Sigmoid colon (tissue), 4 donors: Measurements from ENCODE around the gene DCAF10.

Experiments
- EP300 ChIP-seq, 4 donors: sonication (generic); formaldehyde crosslinking; IDR thresholded peaks; one replicate each; pipeline ENCODE4 v1.6.1; 2017; ENCODE audit warnings: antibody characterized with exemption in 4 of 4
- POLR2A ChIP-seq, 2 donors: fragments of 450-650 bp; IDR thresholded peaks; one replicate each; pipeline ENCODE4 v1.6.1; 2016; ENCODE audit warnings: antibody characterized with exemption in 2 of 2, mild to moderate bottlenecking in 2 of 2, moderate library complexity in 2 of 2
- POLR2AphosphoS5 ChIP-seq, 4 donors: sonication (generic); formaldehyde crosslinking; IDR thresholded peaks; one replicate each; pipeline ENCODE4 v1.6.1; 2017; ENCODE audit warnings: antibody characterized with exemption in 4 of 4
- TF ChIP-seq, protein P1 (sequence below), 4 experiments: fragments of 450-650 bp in 3 of 4; fragments of 200-600 bp in 1 of 4; IDR thresholded peaks; one replicate each; pipeline ENCODE4 v1.5.1; 2016 to 2019; ENCODE audit warnings: antibody characterized with exemption in 4 of 4, mild to moderate bottlenecking in 3 of 4, moderate library complexity in 2 of 4

DNA sequence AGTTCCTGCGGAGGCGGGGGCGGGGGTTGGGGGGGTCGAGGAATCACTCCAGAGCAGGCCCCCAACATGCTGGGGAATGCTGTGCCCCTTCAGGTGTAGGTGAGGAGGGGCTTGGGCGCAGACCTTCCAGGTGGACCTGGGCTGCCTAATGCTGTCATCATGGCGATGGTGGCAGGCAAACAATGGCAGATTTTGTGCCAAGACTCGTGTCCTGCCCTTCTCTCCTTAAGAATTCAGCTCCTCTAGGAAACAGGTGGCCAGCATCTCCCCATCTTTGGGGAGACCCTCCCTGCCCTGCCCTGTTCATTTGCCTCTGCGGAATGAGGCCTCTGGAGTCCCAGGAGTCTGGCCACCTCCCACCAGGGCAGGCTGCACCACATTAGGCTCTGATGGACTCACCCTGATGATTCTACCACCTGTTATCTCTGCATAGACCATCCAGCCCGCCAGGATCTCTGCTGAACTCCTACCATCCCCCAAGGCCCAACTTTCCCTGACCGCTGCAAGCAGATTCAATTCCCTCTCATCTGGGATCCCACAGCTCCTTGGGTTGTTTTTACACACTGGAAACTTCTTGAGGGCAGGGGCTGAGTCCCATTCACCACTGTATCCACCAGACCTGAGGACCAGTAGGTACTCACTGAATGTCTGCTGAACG, 114.2 kb downstream of the DCAF10 start:
- TF ChIP-seq POLR2A (IDR thresholded peaks at IDR 0.05) (no peak), EP300 (IDR thresholded peaks at IDR 0.05) (no peak), POLR2AphosphoS5 (IDR thresholded peaks at IDR 0.05) (no peak)
- TF ChIP-seq, protein P1, sequence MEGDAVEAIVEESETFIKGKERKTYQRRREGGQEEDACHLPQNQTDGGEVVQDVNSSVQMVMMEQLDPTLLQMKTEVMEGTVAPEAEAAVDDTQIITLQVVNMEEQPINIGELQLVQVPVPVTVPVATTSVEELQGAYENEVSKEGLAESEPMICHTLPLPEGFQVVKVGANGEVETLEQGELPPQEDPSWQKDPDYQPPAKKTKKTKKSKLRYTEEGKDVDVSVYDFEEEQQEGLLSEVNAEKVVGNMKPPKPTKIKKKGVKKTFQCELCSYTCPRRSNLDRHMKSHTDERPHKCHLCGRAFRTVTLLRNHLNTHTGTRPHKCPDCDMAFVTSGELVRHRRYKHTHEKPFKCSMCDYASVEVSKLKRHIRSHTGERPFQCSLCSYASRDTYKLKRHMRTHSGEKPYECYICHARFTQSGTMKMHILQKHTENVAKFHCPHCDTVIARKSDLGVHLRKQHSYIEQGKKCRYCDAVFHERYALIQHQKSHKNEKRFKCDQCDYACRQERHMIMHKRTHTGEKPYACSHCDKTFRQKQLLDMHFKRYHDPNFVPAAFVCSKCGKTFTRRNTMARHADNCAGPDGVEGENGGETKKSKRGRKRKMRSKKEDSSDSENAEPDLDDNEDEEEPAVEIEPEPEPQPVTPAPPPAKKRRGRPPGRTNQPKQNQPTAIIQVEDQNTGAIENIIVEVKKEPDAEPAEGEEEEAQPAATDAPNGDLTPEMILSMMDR (IDR thresholded peaks at IDR 0.05) = no peak
